ENCODE measurements around the gene UST.

The UST gene

DNA sequence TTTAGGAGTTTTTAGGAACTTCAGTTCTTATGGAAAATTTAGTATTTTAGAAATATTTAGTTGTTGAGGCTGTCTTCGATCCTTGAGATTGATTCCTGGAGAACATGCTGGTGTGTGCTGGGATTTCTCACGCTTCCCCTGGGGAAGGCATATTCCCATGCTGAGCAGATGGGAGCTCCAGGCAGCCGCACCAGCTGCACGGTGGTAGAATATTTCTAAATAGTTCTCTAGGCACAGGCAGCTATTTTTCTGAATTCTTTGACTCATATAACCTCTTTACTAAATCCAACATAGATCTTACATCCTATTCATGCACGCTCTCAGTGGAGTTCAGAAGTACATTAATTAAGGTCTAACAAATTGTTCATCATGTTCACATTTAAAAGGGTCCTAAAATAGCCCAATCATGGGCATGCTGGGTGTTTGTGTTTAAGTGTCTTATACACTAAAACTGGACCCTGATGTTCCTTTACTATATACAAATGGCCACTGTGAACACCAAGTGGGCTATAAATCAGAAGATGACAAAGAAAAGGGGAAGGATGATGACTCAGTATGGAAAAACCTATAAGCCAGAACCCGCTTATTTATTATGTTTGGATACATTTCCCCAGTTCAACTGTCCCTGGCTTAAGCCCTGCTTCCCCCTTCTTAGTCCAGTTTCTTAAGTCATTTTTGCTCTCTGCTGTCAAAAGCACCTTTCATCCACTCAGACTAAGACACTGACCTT, 138.5 kb downstream of the UST start:
- ATAC-seq (replicated peaks) (no peak), DNase-seq (no peak)

DNA sequence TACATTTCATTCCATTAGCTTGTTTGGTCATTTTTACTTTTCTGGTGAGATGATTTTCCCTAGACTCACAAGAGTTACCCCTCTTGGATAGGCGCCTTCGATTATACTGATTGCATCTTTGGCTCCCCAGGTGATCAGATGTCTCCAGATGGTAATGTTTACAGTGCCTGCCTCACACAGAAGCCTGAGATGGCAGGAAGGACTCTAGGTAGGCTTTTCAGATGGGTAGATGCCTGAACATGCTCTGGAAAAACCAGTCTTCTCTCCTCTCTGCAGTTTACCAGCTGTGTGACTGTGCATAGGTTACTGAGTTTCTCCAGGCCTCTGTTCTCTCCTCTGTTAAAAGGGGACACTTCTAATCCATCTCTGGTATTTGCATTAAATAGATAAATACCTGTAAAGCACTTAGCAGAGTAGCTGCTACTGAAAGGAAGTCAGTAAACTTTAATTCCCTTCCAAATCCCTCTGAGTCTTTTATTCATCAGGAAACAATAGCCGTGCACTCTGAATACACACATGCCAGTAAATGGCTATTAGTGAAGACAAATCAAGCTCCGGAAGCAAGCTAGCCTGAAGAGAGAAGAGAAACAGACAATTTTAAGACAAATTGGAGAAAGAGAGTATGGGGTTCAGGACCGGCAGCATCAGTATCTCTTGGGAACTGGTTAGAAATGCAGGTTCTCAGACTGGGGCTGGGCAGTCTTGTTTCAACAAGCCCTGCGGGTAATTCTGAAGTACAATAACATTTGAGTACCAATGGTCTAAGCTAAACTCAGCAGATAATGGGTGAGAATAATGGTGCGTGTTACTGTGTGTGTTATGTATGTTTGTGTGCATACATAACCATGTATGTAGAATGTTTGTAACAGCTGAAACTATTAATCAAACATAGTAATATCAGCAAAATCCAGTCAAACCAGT, 139.4 kb downstream of the UST start:
- no peak overlapping the region for H3K27ac Mint-ChIP-seq
- no peak overlapping the region for H3K4me3 Mint-ChIP-seq
- no peaks in the 10 kb centered on the region for H3K27me3 Mint-ChIP-seq
- ATAC-seq (replicated peaks) (no peak), DNase-seq (no peak)
- H3K4me1 Mint-ChIP-seq (ENCODE audit: low read depth in 2 of 2): peaks cover 4 to 5% of the 10 kb centered on the region in 2 donors
- peaks cover 5% of the 10 kb centered on the region for H3K36me3 Mint-ChIP-seq (ENCODE audit: insufficient read depth)
- no peaks in the 10 kb centered on the region for H3K9me3 Mint-ChIP-seq

More for the DNA sequence above, 138.5 kb downstream of the UST start:
- Mint-ChIP-seq H3K27ac (no peak overlapping the region), H3K36me3 (ENCODE audit: insufficient read depth) (peaks cover 5% of the 10 kb centered on the region), H3K27me3 (no peaks in the 10 kb centered on the region), H3K4me1 (ENCODE audit: low read depth in 2 of 2) (peaks cover 4 to 5% of the 10 kb centered on the region in 2 donors), H3K4me3 (no peak overlapping the region), H3K9me3 (no peaks in the 10 kb centered on the region)

DNA sequence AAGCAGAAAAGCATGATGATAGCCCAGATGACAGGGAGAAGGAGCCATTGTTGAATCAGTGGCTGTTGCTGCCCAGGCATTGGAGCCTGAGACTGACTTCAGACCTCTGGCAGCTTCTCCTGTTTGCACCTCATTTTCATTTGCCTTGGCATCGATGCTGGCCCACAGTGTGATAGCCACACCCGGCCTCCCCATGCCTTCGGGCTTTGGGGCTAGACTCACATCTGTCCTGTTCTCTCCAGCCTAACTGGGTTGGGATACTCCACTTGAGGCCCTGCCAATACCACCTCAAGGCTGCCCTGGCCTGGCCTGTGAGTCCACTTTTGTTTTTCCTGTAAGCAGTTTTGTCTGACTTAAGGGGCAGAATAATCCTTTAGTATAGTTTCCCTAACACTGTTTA, 140.4 kb downstream of the UST start:
- DNase-seq (no peak), ATAC-seq (replicated peaks) (no peak)
- H3K27me3 Mint-ChIP-seq: no peaks in the 10 kb centered on the region
- H3K27ac Mint-ChIP-seq: peak overlapping the region in 1 of 2 donors; percentile 39
- H3K4me3 Mint-ChIP-seq: no peak overlapping the region
- no peaks in the 10 kb centered on the region for H3K36me3 Mint-ChIP-seq (ENCODE audit: insufficient read depth)
- H3K9me3 Mint-ChIP-seq: no peaks in the 10 kb centered on the region
- peaks cover 2 to 5% of the 10 kb centered on the region in 2 donors for H3K4me1 Mint-ChIP-seq (ENCODE audit: low read depth in 2 of 2)

DNA sequence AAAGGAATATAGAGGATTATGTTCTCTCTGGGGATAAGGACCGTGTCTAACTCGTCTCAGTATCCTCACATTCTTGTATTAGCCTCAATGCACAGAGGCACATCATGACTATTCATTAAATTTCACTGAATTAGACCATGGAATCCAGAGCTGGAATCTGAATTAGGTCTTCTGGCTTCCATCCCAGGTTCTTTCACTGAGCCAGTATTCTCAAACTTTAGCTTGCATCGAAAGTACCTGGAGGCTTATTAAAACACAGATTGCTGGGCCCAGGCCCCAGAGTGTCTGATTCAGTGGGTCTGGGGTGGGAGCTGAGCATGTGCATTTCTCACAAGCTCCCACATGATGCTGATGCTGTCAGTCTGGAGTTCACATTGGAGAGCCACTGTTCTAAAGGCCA, 142.0 kb downstream of the UST start:
- no peaks in the 10 kb centered on the region for H3K9me3 Mint-ChIP-seq
- ATAC-seq (replicated peaks) (no peak), DNase-seq (no peak)
- no peak overlapping the region for H3K4me3 Mint-ChIP-seq
- H3K4me1 Mint-ChIP-seq (ENCODE audit: low read depth in 2 of 2): peaks cover 5% of the 10 kb centered on the region in 2 donors
- H3K27ac Mint-ChIP-seq: no peak overlapping the region
- peaks cover 2% of the 10 kb centered on the region for H3K36me3 Mint-ChIP-seq (ENCODE audit: insufficient read depth)
- no peaks in the 10 kb centered on the region for H3K27me3 Mint-ChIP-seq

DNA sequence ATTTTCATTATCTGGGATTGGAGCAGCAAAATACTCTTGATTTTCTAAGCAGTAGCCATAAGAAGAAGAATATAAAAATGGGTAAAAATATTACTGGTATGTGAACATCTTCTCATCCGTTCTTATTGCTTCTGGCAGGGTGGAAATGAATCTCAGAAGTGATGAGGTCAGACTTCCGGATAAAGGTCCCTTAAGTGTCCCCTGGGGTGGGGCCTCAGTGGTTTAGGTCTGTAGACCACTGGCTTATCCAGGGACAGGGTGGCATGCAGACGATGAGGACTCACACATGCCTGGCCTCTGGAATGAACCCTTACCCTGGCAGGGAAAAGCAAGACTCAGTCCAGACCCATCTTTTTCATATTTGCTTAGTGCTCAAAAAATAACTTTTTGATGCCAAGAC, 143.3 kb downstream of the UST start:
- H3K9me3 Mint-ChIP-seq: no peaks in the 10 kb centered on the region
- peaks cover 2% of the 10 kb centered on the region for H3K36me3 Mint-ChIP-seq (ENCODE audit: insufficient read depth)
- ATAC-seq (replicated peaks) (no peak), DNase-seq (no peak)
- H3K27me3 Mint-ChIP-seq: no peaks in the 10 kb centered on the region
- no peak overlapping the region for H3K4me3 Mint-ChIP-seq
- no peak overlapping the region for H3K27ac Mint-ChIP-seq
- peaks cover 5% of the 10 kb centered on the region in 2 donors for H3K4me1 Mint-ChIP-seq (ENCODE audit: low read depth in 2 of 2)

DNA sequence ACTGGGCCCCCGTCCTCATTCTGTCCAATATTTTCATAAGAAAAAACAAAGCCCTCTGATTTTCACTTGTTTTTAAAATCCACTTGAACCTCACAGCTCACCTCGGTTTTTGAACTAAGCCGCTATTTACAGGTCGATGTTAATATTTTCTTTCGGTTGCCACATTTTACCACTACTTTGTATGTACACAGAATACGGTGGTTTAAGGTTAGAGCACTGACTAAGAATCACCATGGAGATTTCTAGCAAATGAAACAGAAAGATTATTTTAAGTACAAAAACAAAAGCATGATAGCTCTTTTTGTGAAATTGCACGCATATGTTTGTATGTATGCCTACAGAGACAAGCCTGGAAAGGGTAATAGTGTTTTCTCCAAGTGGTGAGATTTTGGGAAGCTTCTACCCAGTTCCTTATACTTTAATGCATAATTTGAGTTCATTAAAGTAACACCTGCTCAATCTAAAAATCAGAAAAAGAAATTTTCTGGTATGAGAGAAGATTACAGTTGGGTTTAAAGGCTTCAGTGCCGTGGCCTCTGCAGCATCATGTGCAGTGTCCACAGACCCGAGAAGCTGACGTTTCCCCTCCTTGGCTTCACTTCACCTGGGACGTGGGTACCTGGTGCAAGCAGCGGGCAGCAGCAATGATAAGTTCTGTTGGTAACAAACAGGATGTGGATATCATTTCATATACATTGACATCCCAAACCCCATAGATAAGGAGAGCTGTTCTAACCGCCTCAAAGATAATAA, 144.0 kb downstream of the UST start:
- DNase-seq: no peak
- ATAC-seq (replicated peaks): no peak
- no peaks in the 10 kb centered on the region for H3K9me3 Mint-ChIP-seq
- H3K27me3 Mint-ChIP-seq: no peaks in the 10 kb centered on the region
- H3K4me3 Mint-ChIP-seq: no peak overlapping the region
- H3K4me1 Mint-ChIP-seq (ENCODE audit: low read depth in 2 of 2): peaks cover 5% of the 10 kb centered on the region in 2 donors
- H3K36me3 Mint-ChIP-seq (ENCODE audit: insufficient read depth): peaks cover 2% of the 10 kb centered on the region
- H3K27ac Mint-ChIP-seq: no peak overlapping the region

DNA sequence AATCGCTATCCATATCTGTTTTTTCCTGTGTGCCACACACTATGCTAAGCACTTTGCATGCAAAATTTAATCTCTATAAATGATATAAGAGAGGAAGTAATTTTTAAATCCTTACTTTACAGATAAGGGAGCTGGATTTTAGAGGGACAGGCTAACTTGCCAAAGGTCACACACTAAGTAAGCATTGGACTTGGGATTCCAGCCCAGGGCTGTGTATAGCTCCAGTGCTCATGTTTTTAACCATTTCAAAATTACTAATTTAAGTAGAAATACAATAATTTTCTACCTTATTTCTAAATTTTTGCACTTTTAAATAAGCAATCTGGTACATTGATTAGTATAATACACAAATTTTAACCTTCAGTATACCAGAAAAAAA, 144.6 kb downstream of the UST start:
- Mint-ChIP-seq H3K4me3 (no peak overlapping the region), H3K27me3 (no peaks in the 10 kb centered on the region), H3K36me3 (ENCODE audit: insufficient read depth) (peaks cover 2% of the 10 kb centered on the region), H3K27ac (no peak overlapping the region), H3K9me3 (no peaks in the 10 kb centered on the region), H3K4me1 (ENCODE audit: low read depth in 2 of 2) (peaks cover 5% of the 10 kb centered on the region in 2 donors)
- DNase-seq: no peak
- ATAC-seq (replicated peaks): no peak

DNA sequence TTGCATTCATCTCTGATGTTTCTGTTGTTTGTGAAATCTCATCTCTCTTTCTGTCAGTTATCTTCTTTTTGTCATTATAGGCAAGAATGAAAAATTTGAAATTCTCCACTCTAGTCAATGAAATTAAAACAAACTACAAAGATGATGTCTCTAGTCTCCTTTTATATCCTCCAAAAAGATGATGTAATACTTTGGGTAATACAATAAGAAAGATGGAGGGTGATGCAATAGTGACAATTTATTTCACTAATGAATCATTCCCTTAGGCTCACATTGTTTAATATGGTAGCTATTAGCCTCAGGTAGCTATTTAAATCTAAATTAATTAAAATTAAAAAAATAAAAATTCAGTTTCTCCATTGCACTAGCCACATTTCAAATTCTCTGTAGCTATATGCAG, 145.4 kb downstream of the UST start:
- Mint-ChIP-seq H3K27me3 (no peaks in the 10 kb centered on the region), H3K36me3 (ENCODE audit: insufficient read depth) (peaks cover 2% of the 10 kb centered on the region), H3K4me3 (no peak overlapping the region), H3K27ac (no peak overlapping the region), H3K9me3 (no peaks in the 10 kb centered on the region), H3K4me1 (ENCODE audit: low read depth in 2 of 2) (peaks cover under 1 to 5% of the 10 kb centered on the region in 2 donors)
- ATAC-seq (replicated peaks) (no peak), DNase-seq (no peak)

DNA sequence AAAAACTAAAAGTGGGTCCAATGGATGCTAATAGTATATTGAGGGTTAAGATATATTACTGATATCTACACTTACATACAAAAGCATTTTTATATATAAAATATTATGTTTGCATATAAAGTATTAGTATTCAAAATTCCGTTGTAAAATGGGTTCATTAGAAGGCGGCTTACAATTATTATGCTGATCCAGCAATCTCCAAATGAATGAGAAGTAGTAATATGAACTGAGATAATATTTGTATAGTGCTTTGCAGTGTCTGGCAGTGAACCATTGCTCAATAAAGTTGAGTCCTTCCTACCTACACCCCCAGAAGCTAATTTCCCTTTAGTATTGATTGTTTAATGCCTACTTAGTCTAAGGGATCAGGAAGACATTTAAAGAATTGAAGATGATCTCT, 146.2 kb downstream of the UST start:
- no peak for DNase-seq
- Mint-ChIP-seq H3K4me1 (ENCODE audit: low read depth in 2 of 2) (peaks cover 0 to 5% of the 10 kb centered on the region in 2 donors), H3K27me3 (no peaks in the 10 kb centered on the region), H3K27ac (no peak overlapping the region), H3K4me3 (no peak overlapping the region), H3K9me3 (no peaks in the 10 kb centered on the region), H3K36me3 (ENCODE audit: insufficient read depth) (peaks cover 2% of the 10 kb centered on the region)
- ATAC-seq (replicated peaks): no peak

DNA sequence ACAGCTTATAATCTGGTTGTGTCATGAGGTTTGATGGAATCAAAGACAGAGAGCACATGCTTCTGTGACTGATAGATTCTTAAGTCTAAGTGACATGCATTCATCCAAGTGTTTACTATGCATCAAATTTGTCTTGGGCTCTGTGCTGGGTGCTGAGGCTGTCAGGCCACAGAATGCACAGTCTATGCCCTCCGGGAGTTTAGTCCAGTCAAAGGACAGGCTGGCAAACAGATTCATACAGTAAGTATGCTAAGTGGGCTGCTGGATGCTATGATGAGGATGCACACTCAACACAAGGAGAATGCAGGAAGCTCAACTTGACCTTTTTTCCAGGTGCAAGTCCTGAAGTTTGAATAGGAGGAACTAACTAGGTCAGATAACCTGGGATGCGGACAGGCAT, 146.7 kb downstream of the UST start:
- no peak for DNase-seq
- Mint-ChIP-seq H3K27ac (no peak overlapping the region), H3K36me3 (ENCODE audit: insufficient read depth) (peaks cover 2% of the 10 kb centered on the region), H3K9me3 (no peaks in the 10 kb centered on the region), H3K4me1 (ENCODE audit: low read depth in 2 of 2) (peaks cover 0 to 5% of the 10 kb centered on the region in 2 donors), H3K4me3 (no peak overlapping the region), H3K27me3 (no peaks in the 10 kb centered on the region)
- no peak for ATAC-seq (replicated peaks)

DNA sequence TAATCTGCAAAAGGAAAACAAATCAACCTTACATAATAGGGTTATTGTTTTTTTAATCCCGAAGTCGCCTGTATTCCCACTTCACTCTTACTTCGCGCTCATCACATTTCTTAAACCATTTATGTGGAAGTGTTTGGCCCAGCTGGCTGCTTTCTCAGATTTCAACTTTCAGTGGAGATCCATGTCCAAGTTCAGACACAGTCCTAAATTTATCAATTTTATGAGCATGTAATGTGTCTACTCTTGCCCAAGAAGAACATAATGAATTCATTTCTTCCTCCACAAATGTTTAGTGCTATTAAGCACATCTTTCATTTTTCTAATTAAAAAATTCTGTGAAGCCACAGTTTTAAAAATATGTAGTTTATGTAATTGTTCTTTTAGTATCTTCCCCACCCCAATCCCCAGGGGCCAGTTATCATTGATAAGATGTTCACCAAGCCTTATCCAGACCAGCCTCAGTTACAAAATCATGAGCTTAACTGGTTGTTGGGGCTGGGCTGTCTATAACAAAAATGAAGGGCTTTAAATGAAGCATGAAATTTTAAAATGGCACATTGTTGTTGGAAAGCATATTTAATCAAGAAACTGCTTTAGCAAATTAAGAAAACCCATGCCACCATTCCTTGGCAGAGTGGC, 151.7 kb downstream of the UST start:
- H3K4me1 Mint-ChIP-seq (ENCODE audit: low read depth in 2 of 2): peaks cover 0 to 9% of the 10 kb centered on the region in 2 donors
- H3K4me3 Mint-ChIP-seq: no peak overlapping the region
- H3K36me3 Mint-ChIP-seq (ENCODE audit: insufficient read depth): peaks cover under 1% of the 10 kb centered on the region
- ATAC-seq (replicated peaks) (no peak), DNase-seq (no peak)
- H3K9me3 Mint-ChIP-seq: peaks cover 0 to 10% of the 10 kb centered on the region in 2 donors
- no peaks in the 10 kb centered on the region for H3K27me3 Mint-ChIP-seq
- no peak overlapping the region for H3K27ac Mint-ChIP-seq

DNA sequence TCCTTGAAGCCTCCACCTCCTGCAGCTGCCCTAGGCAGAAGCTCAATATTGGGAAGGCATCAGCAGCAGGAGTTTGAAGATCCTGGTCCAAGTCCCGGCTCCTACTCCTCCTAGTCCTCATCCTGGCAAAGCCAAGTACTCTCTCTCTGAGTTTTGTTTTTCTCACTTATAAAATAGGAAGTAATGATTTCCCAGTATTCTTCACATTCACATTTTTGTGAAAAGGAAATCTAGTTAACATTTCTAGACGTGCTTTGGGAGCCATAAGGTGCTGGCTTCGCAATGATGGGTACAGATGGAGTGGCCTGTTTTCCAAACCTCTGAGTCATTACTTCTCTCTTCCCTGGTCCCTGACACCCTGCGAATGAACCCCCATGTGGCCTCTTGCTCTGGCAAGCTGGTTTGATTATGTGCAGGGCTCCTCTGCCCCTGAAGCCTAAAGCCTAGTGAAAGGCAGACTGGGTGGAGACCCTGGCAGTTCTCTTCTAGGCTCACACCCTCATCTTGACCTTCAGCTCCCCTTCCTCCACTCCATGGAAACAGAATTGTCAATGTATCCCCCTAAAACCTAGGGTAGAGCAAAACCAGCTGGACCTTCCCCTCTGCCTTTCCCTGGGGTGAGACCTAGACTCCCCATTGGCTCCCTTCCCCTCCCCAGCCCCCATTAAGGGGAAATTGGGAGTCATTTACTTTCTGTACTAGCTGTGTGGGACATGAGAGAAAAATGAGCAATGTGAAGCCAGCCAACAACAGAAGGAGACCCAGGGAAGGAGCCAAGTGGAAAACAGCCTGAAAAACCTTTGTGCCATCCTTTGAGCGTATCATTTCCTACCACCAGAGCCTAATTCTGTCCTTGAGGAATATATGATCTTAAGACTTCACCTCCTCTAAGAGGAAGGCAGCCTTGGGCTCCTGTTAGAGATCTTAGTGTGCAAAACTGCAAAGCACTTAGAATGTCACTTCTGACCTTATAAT, 158.4 kb downstream of the UST start:
- no peak for DNase-seq
- H3K27me3 Mint-ChIP-seq: no peaks in the 10 kb centered on the region
- no peak for ATAC-seq (replicated peaks)
- H3K36me3 Mint-ChIP-seq (ENCODE audit: insufficient read depth): no peaks in the 10 kb centered on the region
- H3K9me3 Mint-ChIP-seq: peaks cover 0 to 6% of the 10 kb centered on the region in 2 donors
- peaks cover 0 to 11% of the 10 kb centered on the region in 2 donors for H3K4me1 Mint-ChIP-seq (ENCODE audit: low read depth in 2 of 2)
- peak overlapping the region in 1 of 2 donors; percentile 38 for H3K27ac Mint-ChIP-seq
- H3K4me3 Mint-ChIP-seq: no peak overlapping the region

Data from effector memory CD8-positive, alpha-beta T cell (primary cell).